Motor neuron (in vitro differentiated cells): ENCODE data around the gene LAPTM4A. TPM values are rescaled to one million over a fixed set of nuclear protein-coding genes. Genes with fewer than 3 reads are reported as not detected.

Experiments
- ATAC-seq, 8 experiments: fragments of 200-7000 bp; cut with Tn5 transposase; replicated peaks in 6 of 8; 2 replicates each; pipeline ENCODE4 v1.8.0; 2021; ENCODE audit warnings: mild to moderate bottlenecking in 8 of 8, moderate library complexity in 8 of 8
- H3K27ac ChIP-seq, 2 donors: fragments of 250-450 bp; sonication (Bioruptor Pico); 2 replicates each; pipeline ENCODE4 v1.9.0; 2021; ENCODE audit warnings: antibody characterized with exemption in 2 of 2, mild to moderate bottlenecking in 2 of 2, moderate library complexity in 1 of 2
- H3K4me1 ChIP-seq, 2 donors: fragments of 250-450 bp; sonication (Bioruptor Pico); replicated peaks in 1 of 2; 2 replicates each; pipeline ENCODE4 v1.6.1; 2021; ENCODE audit warnings: antibody characterized with exemption in 2 of 2, mild to moderate bottlenecking in 2 of 2, moderate library complexity in 1 of 2
- H3K4me3 ChIP-seq, 5 donors: fragments of 250-450 bp; sonication (Bioruptor Pico); 2 replicates each; pipeline ENCODE4 v1.9.0; 2021; ENCODE audit warnings: antibody characterized with exemption in 5 of 5, mild to moderate bottlenecking in 5 of 5, moderate library complexity in 4 of 5
- WGBS, 10 experiments: fragments of 450-650 bp; shearing (Covaris generic); methylation state at CpG; one replicate each; pipeline ENCODE4 v1.0.0; 2022; 5-methylcytosine and 5-hydroxymethylcytosine counted together
- in situ Hi-C, 9 experiments: fragments of 400-800 bp; cut with MboI; loops; one replicate each; pipeline ENCODE4 v1.15.0; 2021; ENCODE audit warnings: low sequenced_read_pairs in 9 of 9, low pct_unique_long_range_greater_than_20kb in 2 of 9; ENCODE audit not compliant: unreplicated experiment in 9 of 9
- total RNA-seq, 8 experiments: library from RNA; unstranded; fragments of 300-600 nt; gene quantifications; 2 replicates each; pipeline versions ENCODE4 v1.2.3 to v1.2.4, GENCODE V29; 2022

LAPTM4A gene
- 100 to 1,000 TPM in 4 of 8 experiments, 10 to 100 TPM in 4; 30.9 to 361 (median 112) TPM for total RNA-seq

DNA sequence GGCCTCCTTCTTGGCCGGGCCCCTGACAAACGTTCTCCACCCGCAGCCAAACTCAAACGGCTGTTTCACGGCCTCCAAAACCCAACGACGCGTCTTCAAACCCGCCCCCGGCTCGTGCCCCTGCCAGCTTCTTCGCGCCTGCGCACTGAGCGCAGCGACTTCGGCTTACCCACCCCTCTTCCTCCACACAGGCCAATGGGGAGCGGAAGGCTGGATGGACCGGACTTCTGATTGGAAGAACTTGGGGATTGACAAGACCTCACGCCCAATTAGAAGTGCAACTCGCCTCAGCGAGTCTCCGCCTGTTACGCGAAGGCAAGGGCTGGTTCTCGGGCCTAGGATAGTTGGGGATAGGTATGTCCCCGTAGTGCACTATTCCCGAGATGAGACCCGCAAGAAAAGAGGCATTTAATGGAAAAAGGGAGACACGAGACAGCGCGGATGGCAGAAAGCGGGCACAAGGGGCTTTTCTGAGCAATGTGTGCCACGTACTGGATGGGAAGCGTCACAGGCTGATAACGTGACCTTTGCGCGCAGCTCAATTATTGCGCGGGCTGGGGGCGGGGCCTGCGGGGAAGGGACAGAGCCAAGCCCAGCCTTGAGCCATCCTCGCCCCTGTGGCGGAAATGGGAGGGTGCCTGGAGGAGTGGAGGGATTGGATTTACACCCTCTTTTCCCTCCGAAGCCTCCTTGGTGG, at the start of gene LAPTM4A:
TSS of gene LAPTM4A (minus strand) at position 97 of the 697 bp plus-strand sequence. CDS start 108 bp downstream, outside the sequence.
- Histone ChIP-seq H3K4me1 (no peaks in the 10 kb centered on the region), H3K4me3 (peak within 1 kb of the TSS; percentile 50 to 72 (median 65)), H3K27ac (peak within 1 kb of the TSS; percentile 91 to 97)
- WGBS, 10 experiments: 0 to 2% (median 0%) methylated on average over 4 to 17 of the region's 45 CpGs; no CpG with 5 or more reads in 4 of the 10 experiments
- ATAC-seq: peak; percentile 86 to 97 (median 96)
- in situ Hi-C loops: no loop called here

DNA sequence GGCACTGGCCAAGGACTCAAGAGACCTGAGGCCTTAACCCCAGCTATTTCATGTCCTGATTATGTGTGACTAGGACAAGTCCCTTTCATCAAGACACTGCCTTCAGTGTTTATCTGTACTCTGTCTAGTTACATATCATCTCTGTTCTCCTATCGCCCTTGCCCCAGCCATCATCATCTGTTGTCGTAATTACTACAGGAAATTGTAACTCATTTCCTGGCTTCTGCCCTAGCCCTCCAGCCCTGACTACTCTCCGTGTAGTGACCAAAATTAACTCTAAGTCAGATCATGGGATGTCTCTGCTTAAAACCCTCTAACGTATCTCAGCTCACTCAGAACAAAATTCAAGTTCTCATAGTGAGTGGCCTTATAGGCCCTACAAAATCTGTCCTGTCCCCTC, 49.3 kb upstream of the LAPTM4A start:
- no peak for ATAC-seq
- in situ Hi-C loops: loop anchor here in 2 of 9 experiments (25.0 kb wide), 3 partner anchors 88 to 537 kb away; partner anchors contain the start of genes MATN3 (in 1 of the 2) and SDC1 (in 1 of the 2)
- Histone ChIP-seq H3K4me3 (no peak overlapping the region), H3K27ac (no peak overlapping the region), H3K4me1 (no peaks in the 10 kb centered on the region)
- WGBS, 10 experiments: 49 to 100% (median 87%) methylated on average over 2 to 4 of the region's 4 CpGs; no CpG with 5 or more reads in 3 of the 10 experiments

DNA sequence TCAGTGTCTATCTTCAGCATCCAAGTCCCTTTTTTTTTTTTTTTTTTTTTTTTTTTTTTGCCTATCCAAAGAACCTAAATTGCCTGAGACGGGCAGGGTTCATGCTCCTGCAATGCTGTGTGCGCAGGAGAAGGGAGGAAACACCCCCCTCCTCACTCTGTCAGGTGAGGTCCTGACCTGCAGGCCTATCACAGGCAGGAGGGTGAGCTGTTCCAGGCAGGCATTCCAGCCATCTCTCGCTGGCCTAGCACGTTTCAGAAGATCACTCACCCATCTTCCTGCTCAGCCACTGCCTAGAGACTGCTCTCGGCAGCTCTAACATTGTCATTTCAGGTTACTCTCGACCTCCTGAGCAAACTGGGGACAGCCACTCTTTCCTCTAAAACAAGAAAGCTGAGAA, 48.4 kb upstream of the LAPTM4A start:
- Histone ChIP-seq H3K27ac (no peak overlapping the region), H3K4me1 (no peaks in the 10 kb centered on the region), H3K4me3 (no peak overlapping the region)
- in situ Hi-C loops: loop anchor here in 2 of 9 experiments (10.0 to 25.0 kb wide), 4 partner anchors 85 to 538 kb away; partner anchors contain the start of genes MATN3 (in 2 of the 2) and SDC1 (in 1 of the 2)
- 69 to 86% (median 83%) methylated on average over 2 to 4 of the region's 6 CpGs; no CpG with 5 or more reads in 5 of the 10 experiments for WGBS, 10 experiments
- ATAC-seq: no peak

DNA sequence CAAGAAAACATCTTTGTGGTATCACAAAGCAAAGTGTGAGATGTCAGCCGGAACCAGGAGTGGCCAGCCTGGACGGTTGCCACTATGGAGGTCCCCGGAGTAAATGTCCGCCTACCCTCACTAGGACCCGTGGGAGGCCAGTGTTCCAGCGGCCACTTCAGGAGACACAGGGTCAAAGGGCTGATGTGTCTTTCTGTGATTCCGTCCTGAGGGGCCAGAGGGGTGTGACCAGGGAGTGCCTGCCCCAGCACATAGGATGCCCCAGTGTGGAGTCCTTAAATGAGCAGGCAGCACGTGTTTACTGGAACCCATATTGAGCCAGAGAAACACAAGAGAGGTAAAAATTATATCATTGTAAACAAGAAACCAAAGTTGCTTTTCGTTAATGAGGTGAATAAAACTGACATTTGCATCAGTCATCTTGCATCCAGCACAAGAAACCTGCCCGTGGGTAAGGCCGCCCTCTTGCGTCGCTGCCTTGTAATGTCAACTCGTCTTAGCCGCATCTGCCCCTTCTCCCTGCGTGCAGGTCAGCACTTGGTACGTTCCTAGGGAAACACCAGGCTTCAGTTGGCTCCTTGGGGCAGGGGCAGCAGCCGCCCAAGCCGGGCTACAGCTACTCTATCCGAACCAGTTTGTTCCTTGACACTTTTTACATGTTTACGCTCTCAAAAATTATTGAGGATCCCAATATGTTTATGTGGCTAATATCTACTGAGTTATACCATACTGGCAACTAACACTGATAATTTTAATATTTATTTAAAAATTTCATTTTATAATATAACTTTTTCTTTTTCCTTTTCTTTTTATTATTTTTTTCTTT, 46.7 kb upstream of the LAPTM4A start:
- Histone ChIP-seq H3K4me1 (no peaks in the 10 kb centered on the region), H3K27ac (no peak overlapping the region), H3K4me3 (no peak overlapping the region)
- WGBS, 10 experiments: 0 to 34% (median 16%) methylated on average over 4 to 17 of the region's 21 CpGs
- ATAC-seq: peak; percentile 65 to 94 (median 90)
- in situ Hi-C loops: loop anchor here in 1 of 9 experiments (10.0 kb wide), 1 partner anchor 83 kb away; the partner anchor contains the start of gene MATN3

DNA sequence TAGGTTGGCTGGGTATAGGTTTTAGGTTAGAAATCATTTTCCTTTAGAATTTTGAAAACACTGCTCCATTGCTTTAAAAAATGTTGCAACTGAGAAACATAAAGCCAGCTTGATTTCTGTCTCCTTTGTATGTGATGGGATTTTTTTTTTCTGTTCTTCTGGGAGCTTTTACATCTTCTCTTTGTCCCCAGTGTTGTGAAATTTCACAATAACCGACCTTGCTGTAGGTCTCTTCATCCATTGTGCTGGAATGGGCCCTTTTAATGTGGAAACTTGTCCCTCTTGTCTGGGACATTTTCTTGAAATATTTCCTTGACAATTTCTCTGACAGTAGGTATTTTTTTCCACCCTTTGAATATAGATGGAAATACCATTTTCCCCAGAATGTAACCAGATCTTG, 44.0 kb upstream of the LAPTM4A start:
- no peak overlapping the region for H3K4me3 ChIP-seq
- H3K27ac ChIP-seq: no peak overlapping the region
- in situ Hi-C loops: loop anchor here in 1 of 9 experiments (10.0 kb wide), 1 partner anchor 81 kb away; the partner anchor contains the start of gene MATN3
- WGBS, 10 experiments: 29 to 100% (median 80%) methylated on average over 1 of the region's 1 CpG; no CpG with 5 or more reads in 2 of the 10 experiments
- ATAC-seq: no peak
- no peaks in the 10 kb centered on the region for H3K4me1 ChIP-seq

DNA sequence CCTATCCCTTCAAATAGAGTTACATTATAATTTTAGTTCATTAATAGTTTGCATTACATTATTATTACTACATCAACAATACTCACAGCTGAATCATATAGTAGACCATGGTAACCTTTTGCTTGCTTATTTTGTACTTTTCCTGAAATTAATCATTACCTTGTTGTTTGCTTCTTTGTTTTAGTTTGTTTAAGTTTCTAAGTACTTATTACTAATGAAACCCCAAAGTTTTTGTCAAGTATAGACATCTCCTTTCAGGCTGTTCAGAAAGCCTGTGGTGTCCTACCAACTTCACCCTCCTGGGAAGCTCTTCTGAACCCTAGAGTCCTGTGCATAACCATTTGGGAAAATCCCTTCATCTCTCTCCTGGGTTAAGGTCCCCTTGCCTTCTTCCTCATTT, 43.5 kb upstream of the LAPTM4A start:
- ATAC-seq: no peak
- no peak overlapping the region for H3K4me3 ChIP-seq

DNA sequence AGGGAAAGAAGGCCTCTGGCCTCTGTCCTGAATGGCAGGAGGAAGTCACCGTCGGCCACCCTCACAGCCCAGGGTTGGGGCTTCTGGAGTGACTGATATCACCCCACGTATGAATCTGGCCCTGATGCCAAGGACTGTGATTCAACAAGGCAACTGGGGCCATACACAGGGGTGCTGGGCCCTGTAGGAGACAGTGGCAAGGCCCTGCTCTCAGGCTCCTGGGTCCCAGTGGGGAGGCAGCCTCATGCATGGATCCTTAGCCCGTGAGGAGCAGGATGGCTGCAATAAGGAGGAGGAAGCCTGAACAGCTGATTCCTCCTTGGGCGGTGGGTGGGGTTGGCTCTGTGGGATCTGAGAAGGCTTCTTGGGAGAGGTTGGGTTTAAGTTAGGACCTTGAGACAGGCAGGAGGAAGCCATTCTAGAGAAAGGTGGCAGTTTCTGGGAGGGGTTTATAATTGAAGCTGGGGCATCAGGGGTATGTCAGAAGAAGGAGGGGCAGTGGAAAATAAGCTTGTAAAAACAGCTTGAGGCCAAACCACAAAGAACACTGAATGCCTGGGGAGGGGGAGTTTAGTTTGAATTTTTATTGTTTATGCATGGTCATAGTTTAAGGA, 42.8 kb upstream of the LAPTM4A start:
- no peak overlapping the region for H3K27ac ChIP-seq
- peak in 3 of 8 experiments; percentile 3 to 65 (median 40) for ATAC-seq
- no peaks in the 10 kb centered on the region for H3K4me1 ChIP-seq
- H3K4me3 ChIP-seq: no peak overlapping the region
- in situ Hi-C loops: loop anchor here in 1 of 9 experiments (10.0 kb wide), 1 partner anchor 79 kb away; the partner anchor contains the start of gene MATN3
- 0 to 100% (median 80%) methylated on average over 1 to 3 of the region's 5 CpGs; no CpG with 5 or more reads in 5 of the 10 experiments for WGBS, 10 experiments

More for the DNA sequence above, 43.5 kb upstream of the LAPTM4A start:
- Histone ChIP-seq H3K4me1 (no peaks in the 10 kb centered on the region), H3K27ac (no peak overlapping the region)
- in situ Hi-C loops: loop anchor here in 1 of 9 experiments (10.0 kb wide), 1 partner anchor 80 kb away; the partner anchor contains the start of gene MATN3

DNA sequence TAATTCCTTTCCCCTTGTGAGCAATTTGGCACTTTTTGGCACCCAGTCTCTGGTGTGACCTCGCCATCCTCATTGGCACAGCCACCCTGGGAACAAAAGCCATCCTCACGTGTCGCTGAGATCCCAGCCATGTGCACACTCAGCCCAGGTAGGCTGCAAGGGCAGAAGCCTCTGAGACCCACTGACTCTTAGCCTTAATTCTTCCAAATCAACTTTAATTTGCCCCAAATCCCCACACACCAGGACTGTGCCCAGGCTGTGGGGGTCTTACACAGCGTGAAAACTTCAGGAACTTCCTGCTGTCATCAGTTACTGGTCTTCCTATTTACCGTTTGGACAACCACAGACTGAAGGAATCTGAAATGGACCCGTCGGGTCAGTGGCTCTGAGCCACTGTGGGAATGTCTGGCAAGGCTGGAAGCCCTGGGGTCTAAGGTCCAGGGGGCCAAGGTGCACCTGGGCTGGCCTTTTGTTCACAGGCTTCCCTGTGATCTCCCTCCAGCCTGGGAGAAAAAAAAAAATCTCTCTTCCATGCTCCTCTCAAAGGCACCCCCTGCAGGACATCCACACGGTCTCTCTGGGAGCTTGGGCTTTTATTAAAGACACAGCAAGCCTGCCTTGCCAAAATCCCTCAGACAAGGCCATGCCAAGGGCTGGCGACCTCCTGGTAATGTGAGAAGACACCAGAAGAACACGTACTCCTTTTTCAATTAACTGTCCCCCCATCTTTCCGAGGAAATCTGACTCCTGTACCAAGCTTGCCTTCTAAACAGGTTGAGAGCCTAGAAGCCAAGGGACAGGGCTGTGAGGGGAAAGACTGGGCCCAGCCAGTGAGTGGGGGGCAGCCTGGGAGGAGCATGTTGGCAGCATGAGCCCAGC, 42.1 kb upstream of the LAPTM4A start:
- Histone ChIP-seq H3K4me1 (no peaks in the 10 kb centered on the region), H3K27ac (no peak overlapping the region), H3K4me3 (no peak overlapping the region)
- WGBS, 10 experiments: 28 to 94% (median 79%) methylated on average over 1 to 6 of the region's 11 CpGs; no CpG with 5 or more reads in 3 of the 10 experiments
- ATAC-seq: peak in 5 of 8 experiments; percentile 29 to 62 (median 44)
- in situ Hi-C loops: loop anchor here in 1 of 9 experiments (10.0 kb wide), 1 partner anchor 79 kb away; the partner anchor contains the start of gene MATN3

DNA sequence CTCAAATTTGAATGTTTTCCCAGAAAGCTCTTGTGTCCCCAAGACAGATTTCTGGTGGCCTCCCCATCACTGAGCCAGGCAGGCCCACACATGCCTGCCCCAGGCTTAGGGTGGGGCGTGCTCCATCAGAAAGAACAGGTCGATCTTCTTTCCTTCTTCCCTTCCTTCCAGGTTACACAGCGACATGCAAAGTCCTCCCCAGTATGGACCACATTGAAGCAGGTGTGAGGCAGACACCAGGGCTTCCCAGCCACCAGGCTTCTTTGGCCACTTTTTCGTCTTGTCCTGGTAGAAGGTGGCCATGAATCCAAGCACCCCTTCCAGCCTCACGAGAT, 41.4 kb upstream of the LAPTM4A start:
- in situ Hi-C loops: loop anchor here in 1 of 9 experiments (10.0 kb wide), 1 partner anchor 78 kb away; the partner anchor contains the start of gene MATN3
- Histone ChIP-seq H3K4me3 (no peak overlapping the region), H3K4me1 (no peaks in the 10 kb centered on the region), H3K27ac (no peak overlapping the region)
- WGBS, 10 experiments: 88 to 100% (median 98%) methylated on average over 1 to 4 of the region's 5 CpGs; no CpG with 5 or more reads in 2 of the 10 experiments
- no peak for ATAC-seq

DNA sequence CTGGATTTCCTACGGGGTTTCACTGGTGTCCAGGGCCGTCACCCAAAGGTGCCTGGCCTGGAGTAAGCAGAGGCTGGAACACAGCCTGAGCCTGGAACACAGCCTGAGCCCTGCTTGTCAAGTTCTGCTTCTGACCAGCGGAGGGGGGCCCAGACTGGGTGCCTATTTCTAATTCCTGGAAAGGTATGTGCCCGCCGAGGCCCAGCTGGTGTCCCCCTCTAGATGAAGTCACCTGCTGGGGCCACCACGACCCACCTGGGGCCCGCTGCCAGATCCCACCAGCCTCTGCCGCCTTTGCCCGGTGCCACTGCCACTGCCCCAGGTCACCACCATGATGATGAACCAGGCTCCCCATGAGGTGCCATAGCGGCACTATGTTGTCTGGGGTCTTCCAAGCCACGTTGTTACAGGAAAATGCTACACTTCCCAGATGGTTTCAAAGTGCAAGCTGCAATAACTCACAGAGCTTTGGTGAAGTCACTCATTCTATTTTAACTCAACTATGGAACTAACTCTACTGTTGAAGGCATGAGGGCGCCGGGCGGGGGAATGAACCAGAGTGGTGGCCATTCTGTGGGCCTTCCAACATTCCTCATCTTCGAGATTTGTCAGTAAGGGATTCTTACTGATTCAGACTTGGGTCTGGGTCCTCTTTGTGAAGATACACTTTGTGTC, 40.9 kb upstream of the LAPTM4A start:
- in situ Hi-C loops: loop anchor here in 1 of 9 experiments (10.0 kb wide), 1 partner anchor 78 kb away; the partner anchor contains the start of gene MATN3
- no peak overlapping the region for H3K4me3 ChIP-seq
- 80 to 100% (median 99%) methylated on average over 1 to 10 of the region's 15 CpGs; no CpG with 5 or more reads in 2 of the 10 experiments for WGBS, 10 experiments
- H3K4me1 ChIP-seq: no peaks in the 10 kb centered on the region
- ATAC-seq: no peak
- no peak overlapping the region for H3K27ac ChIP-seq

DNA sequence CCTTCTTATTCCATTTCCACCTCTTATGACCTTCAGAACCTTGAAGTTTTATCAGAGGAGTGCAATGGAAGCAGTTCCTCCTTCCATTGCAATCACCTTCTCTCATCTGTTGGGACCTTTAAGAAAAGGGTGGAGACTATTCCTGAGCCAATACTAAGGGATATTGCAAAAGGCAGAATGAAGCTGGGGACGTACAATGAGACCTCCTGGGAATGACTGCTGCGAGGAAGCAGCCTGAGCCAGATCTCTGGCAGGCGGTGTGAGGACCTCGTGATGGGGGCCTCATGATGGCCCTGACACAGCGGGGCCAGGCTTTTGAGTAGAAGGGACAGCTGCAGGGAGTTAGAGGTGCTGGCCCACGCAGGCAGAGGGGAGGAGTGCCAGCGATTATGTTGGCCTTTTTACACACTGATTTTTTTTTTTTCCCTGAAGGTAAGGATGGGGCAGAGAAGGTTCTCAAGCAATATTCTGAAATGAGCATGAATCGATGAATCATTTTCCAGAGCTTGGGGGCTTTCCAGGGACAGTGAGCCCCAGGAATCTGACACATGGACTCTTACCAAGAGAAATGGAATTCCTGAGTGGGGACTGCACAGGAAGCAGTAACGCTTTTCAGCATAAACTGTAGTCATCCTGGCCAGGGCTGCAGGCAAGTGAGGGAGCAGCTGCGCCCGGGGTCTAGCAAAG, 40.0 kb upstream of the LAPTM4A start:
- ATAC-seq: peak; percentile 40 to 97 (median 82)
- in situ Hi-C loops: loop anchor here in 1 of 9 experiments (10.0 kb wide), 1 partner anchor 77 kb away; the partner anchor contains the start of gene MATN3
- Histone ChIP-seq H3K4me3 (no peak overlapping the region), H3K27ac (no peak overlapping the region), H3K4me1 (no peaks in the 10 kb centered on the region)
- WGBS, 10 experiments: 0 to 84% (median 62%) methylated on average over 1 to 11 of the region's 11 CpGs; no CpG with 5 or more reads in 3 of the 10 experiments
